Pancreas (tissue), 10 donors: Measurements from ENCODE around the gene CFAP97. TPM values are rescaled to one million over a fixed set of nuclear protein-coding genes. Genes with fewer than 3 reads are reported as not detected.

ENCODE experiments used
- ATAC-seq, 4 donors: fragments of 200-7000 bp; cut with Tn5 transposase; one replicate each; pipeline versions ENCODE4 v1.8.0 to v1.9.1; 2020; ENCODE audit warnings: mild to moderate bottlenecking in 4 of 4, moderate library complexity in 4 of 4
- DNase-seq, 6 donors: peaks; one replicate each; pipeline ENCODE4 v3.0.0-alpha.2; 2020
- FAIRE-seq: peaks from 2 replicates; lab custom pipeline; 2012; peaks lifted over from hg19 to GRCh38; lab: Jason Lieb, UNC
- H3K27ac ChIP-seq, 4 donors: fragments of 200-600 bp; sonication (generic); 1 replicate in 3 of 4; 2 replicates in 1 of 4; pipeline versions ENCODE4 v1.5.0 to v1.8.0; 2020
- H3K27me3 ChIP-seq, 4 donors: fragments of 200-600 bp; one replicate each; pipeline ENCODE4 v1.8.0; 2021
- H3K36me3 ChIP-seq, 3 donors: fragments of 200-600 bp; sonication (generic) in 1 of 3; one replicate each; pipeline versions ENCODE4 v1.5.0 to v1.8.0; 2020 to 2021
- H3K4me1 ChIP-seq, 3 donors: fragments of 200-600 bp; one replicate each; pipeline ENCODE4 v1.8.0; 2021
- H3K4me3 ChIP-seq, 4 donors: fragments of 200-600 bp; sonication (generic) in 2 of 4; one replicate each; pipeline versions ENCODE4 v1.5.0 to v1.8.0; 2020 to 2021
- H3K9me3 ChIP-seq, 4 donors: fragments of 200-600 bp; one replicate each; pipeline ENCODE4 v1.8.0; 2021
- CTCF ChIP-seq, 4 donors: fragments of 200-600 bp; sonication (generic) in 3 of 4; IDR thresholded peaks; one replicate each; pipeline versions ENCODE4 v1.5.0 to v1.8.0; 2021; ENCODE audit warnings: antibody characterized with exemption in 4 of 4
- WGBS, 2 donors: extraction: QIAGEN DNeasy Blood & Tissue Kit; methylation state at CpG; one replicate each; pipeline ENCODE4 v1.1.7; 2013; 5-methylcytosine and 5-hydroxymethylcytosine counted together
- intact Hi-C, 3 donors: fragments of 100-400 bp; cut with DNase I; formaldehyde crosslinking; loops; one replicate each; pipeline versions ENCODE4 v1.11.1 to v1.14.2; 2022
- polyA plus RNA-seq, 2 donors: library from polyadenylated mRNA; stranded (reverse); fragments of 200-250 nt; gene quantifications; one replicate each; pipeline ENCODE4 v1.2.3, GENCODE V29; 2013
- total RNA-seq, 6 donors: library from RNA; stranded (reverse); fragmentation: NEBNext Ultra II Directional in 4 of 6; extraction: Animal tissue kit (Norgen Biotek cat#: 25700) in 4 of 6; gene quantifications; one replicate each; pipeline versions ENCODE4 v1.2.1 to v1.2.4, GENCODE V29; 2021 to 2023
- donor health status: healthy with polysubstance abuse.
- donor health status: DM: no; HTN: no; CAD: no; lungs with moderate emphysema.
- donor health status: DM: no; HTN: no; CAD: no.
- donor health status: control.
- donor health status: control.
- donor health status: Bipolar disorder and iron deficiency.
- donor health status: DM: yes; HTN: yes; CAD: no.
- donor health status: DM: no; HTN: no; CAD: no.
- donor health status: DM: no; HTN: no; CAD: no.
- donor health status: DM: yes; HTN: yes; CAD: no.

CFAP97 gene
- total and polyA plus RNA-seq, 8 donors = 3.4 to 19.2 (median 14.4) TPM

GRCh38 chr4:185141777-185142176, 62.0 kb downstream of the CFAP97 start:
- H3K36me3 ChIP-seq = peaks cover 0 to 5% (median 0%) of the 10 kb centered on the region in 3 donors
- DNase-seq (no peak), ATAC-seq (no peak), FAIRE-seq (no peak)
- H3K27ac ChIP-seq = no peak overlapping the region
- no peaks in the 10 kb centered on the region for H3K27me3 ChIP-seq
- H3K9me3 ChIP-seq = no peaks in the 10 kb centered on the region
- peaks cover 0 to 6% (median 0%) of the 10 kb centered on the region in 3 donors for H3K4me1 ChIP-seq
- WGBS, 2 donors = 88 to 92% methylated on average over 6 of the region's 6 CpGs
- H3K4me3 ChIP-seq = no peak overlapping the region
- TF ChIP-seq CTCF (IDR thresholded peaks at IDR 0.05) = no peak
- intact Hi-C loops = no loop called here

- no peak for TF ChIP-seq CTCF (IDR thresholded peaks at IDR 0.05)
- Histone ChIP-seq H3K4me1 (peaks cover 0 to 6% (median 0%) of the 10 kb centered on the region in 3 donors), H3K27me3 (no peaks in the 10 kb centered on the region), H3K4me3 (no peak overlapping the region), H3K27ac (no peak overlapping the region), H3K36me3 (no peaks in the 10 kb centered on the region), H3K9me3 (no peaks in the 10 kb centered on the region)
- no peak for ATAC-seq
- 68 to 74% methylated on average over 6 of the region's 6 CpGs for WGBS, 2 donors
- no peak for DNase-seq
- FAIRE-seq = no peak
- intact Hi-C loops = loop anchor here in 1 of 3 donors (5.0 kb wide), 1 partner anchor 102 kb away; no protein-coding TSS in a partner anchor
These were observed 64.1 kb downstream of the CFAP97 start for GRCh38 chr4:185139736-185140135.

- no peaks in the 10 kb centered on the region for H3K27me3 ChIP-seq
- WGBS, 2 donors = 68 to 69% methylated on average over 10 of the region's 10 CpGs
- TF ChIP-seq CTCF (IDR thresholded peaks at IDR 0.05) = no peak
- FAIRE-seq (no peak), DNase-seq (no peak), ATAC-seq (no peak)
- no peak overlapping the region for H3K27ac ChIP-seq
- peaks cover 0 to 6% (median 0%) of the 10 kb centered on the region in 3 donors for H3K4me1 ChIP-seq
- no peaks in the 10 kb centered on the region for H3K36me3 ChIP-seq
- no peak overlapping the region for H3K4me3 ChIP-seq
- no peaks in the 10 kb centered on the region for H3K9me3 ChIP-seq
- intact Hi-C loops = loop anchor here in 1 of 3 donors (5.0 kb wide), 1 partner anchor 101 kb away; no protein-coding TSS in a partner anchor
These were observed 65.6 kb downstream of the CFAP97 start for GRCh38 chr4:185138161-185138560.

GRCh38 chr4:185137233-185137925, 66.4 kb downstream of the CFAP97 start:
- ATAC-seq (no peak), FAIRE-seq (no peak), DNase-seq (no peak)
- no peaks in the 10 kb centered on the region for H3K27me3 ChIP-seq
- H3K27ac ChIP-seq = no peak overlapping the region
- peaks cover 0 to 3% (median 0%) of the 10 kb centered on the region in 3 donors for H3K4me1 ChIP-seq
- WGBS, 2 donors = 62 to 76% methylated on average over 24 of the region's 24 CpGs
- no peaks in the 10 kb centered on the region for H3K36me3 ChIP-seq
- no peak overlapping the region for H3K4me3 ChIP-seq
- intact Hi-C loops = loop anchor here in 1 of 3 donors (5.0 kb wide), 1 partner anchor 100 kb away; no protein-coding TSS in a partner anchor
- no peaks in the 10 kb centered on the region for H3K9me3 ChIP-seq
- no peak for TF ChIP-seq CTCF (IDR thresholded peaks at IDR 0.05)

- DNase-seq = no peak
- Histone ChIP-seq H3K9me3 (no peaks in the 10 kb centered on the region), H3K27ac (no peak overlapping the region), H3K4me1 (no peaks in the 10 kb centered on the region), H3K4me3 (no peak overlapping the region), H3K27me3 (no peaks in the 10 kb centered on the region), H3K36me3 (no peaks in the 10 kb centered on the region)
- intact Hi-C loops = no loop called here
- peak; percentile 84 for FAIRE-seq
- TF ChIP-seq CTCF (IDR thresholded peaks at IDR 0.05) = peak; percentile 53 to 76 (median 60)
- ATAC-seq = peak; percentile 74 to 96 (median 91)
- 29 to 31% methylated on average over 3 of the region's 3 CpGs for WGBS, 2 donors
These were observed 69.4 kb downstream of the CFAP97 start for GRCh38 chr4:185134307-185134869.
